HG02981 (cell line): ENCODE data around the gene KBTBD8.

Experiments
- ATAC-seq: cut with Tn5 transposase; IDR thresholded peaks from one replicate; pipeline ENCODE4 v1.9.1; 2021; ENCODE audit warnings: mild to moderate bottlenecking, moderate library complexity; ENCODE audit not compliant: unreplicated experiment

The KBTBD8 gene

DNA sequence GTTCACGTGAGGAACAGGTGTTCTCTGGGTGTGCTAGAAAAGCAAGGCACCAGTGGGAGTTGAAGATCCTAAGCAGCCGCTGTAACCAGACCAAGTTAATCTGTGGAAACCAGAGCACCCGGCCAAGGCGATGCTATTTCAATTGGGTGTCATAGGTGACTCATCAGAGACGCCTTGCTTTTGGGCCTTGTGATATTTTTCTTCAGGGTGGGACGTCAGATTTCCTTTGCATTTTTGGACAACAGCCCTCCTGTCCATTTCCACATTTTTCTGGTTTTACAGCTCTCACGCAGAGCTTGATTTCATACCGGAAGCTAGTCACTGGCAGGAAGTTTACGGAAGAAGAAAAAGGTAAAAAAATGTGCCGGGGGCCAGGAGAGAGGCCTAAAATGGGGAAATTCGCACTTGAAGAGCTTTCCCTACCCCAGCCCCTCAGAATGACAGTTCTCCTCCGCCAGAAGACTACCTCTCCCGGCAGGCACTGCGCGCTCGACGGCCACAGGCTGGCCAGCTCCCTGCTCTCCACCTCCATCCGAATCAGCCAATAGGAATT lies 471 bp upstream of the KBTBD8 start:
- no peak for ATAC-seq

DNA sequence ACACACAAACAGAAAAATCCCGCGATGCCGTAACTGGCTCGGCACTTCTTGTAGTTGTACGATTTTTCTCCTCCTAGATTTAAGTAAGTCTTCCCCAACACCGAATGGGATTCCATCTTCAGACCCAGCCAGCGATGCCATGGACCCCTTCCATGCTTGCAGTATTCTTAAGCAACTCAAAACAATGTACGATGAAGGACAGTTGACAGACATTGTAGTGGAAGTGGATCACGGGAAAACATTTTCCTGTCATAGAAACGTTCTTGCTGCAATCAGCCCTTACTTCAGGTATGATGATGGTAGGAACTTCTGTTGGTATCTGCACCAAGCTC lies 763 bp downstream of the KBTBD8 start:
- no peak for ATAC-seq

- peak; percentile 45 for ATAC-seq
These were observed 1.9 kb downstream of the KBTBD8 start for GRCh38 chr3:67000009-67000408.

DNA sequence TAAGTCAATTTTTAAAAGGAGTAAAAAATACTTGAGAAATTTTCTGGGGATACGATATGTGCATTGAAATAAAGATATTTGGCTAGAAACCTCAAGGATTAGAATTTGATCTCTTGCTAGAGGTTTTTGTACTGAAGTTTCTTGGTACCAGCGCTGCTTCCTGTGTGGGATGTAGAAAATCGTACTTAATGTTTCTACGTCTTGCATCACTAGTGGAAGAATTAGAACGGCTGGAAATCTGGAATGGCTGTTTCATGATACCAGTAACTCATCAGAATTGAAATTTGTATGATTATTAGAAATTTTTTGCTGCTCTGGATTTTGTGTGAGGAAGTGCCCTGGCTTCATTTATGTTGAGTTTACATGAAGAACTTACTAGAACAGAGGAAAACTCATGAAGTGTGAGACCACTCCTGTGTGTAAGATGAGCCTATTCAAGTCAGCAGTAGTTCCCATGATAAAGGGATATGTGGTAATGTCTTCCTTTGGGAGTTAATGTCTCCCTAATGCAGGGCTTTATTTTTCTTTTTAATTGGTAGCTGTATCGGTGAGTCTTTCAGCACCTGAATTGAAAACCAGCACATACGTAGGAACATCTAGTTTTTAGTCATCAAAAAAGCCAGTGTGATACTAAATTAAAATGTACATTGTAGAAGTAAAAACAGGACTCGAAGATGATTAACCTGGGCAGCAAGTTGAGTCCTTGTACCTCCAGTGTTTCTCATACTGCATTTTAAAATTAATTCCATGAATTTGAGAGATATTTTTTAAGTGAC lies 3.2 kb downstream of the KBTBD8 start:
- no peak for ATAC-seq

GRCh38 chr3:67005974-67006373 lies 7.9 kb downstream of the KBTBD8 start:
- ATAC-seq: no peak

GRCh38 chr3:67006460-67006859 lies 8.4 kb downstream of the KBTBD8 start:
- ATAC-seq: no peak

DNA sequence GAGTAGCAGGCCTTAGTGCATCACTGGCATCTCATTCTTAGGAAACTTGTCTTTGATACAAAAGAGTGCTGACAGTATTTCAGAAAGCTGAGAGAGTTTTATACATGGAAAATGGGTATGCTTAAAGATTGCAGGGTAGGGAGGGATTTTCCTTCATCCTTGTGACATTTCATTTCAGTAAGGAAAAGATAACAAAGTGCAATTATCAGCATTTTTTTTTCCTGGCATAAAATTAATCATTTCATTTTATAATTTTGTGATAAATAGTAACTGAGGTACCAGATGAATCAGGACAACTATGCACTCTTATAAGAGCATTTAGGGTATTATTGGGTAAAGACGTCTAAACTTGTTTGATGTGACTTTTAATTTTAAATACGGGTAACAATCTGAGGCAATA lies 10.3 kb downstream of the KBTBD8 start:
- ATAC-seq: no peak

DNA sequence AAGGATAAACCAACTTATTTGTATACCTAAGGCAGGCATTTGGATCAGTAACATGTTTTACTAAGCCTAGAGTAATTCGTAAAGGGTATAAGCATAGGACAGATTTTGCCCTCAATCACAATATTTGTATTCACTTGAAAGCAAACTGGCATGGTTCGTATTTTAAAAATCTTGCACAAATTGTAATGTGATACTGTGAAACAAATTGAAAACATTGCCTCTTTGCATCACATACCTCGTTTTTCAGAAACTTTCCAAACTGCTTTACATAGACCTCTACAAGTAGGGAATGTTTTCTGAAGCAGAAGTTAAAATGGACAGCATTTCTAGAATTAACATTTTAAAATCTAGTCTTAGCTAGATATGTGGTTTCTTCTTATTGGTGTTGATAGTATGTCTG lies 11.6 kb downstream of the KBTBD8 start:
- ATAC-seq: no peak

GRCh38 chr3:67011414-67012131 lies 13.5 kb downstream of the KBTBD8 start:
- no peak for ATAC-seq

DNA sequence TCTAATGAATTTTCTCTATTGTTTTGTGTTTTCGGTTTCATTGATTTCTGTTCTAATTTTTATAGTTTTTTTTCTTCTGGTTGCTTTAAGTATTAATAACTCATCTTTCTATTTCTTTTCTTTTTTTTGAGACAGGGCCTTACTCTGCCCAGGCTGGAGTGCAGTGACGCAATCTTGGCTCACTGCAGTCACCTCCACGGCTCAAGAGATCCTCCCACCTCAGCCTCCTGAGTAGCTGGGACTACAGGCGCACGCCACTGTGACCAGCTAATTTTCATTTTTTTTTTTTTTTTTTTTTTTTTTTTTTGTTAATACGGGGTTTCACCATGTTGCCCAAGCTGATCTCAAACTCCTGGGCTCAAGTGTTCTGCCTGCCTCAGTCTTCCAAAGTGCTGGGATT lies 14.5 kb downstream of the KBTBD8 start:
- ATAC-seq: no peak

GRCh38 chr3:67015702-67016484 lies 17.8 kb downstream of the KBTBD8 start:
- no peak for ATAC-seq

GRCh38 chr3:67016522-67017080 lies 18.5 kb downstream of the KBTBD8 start:
- ATAC-seq: peak; percentile 32

- no peak for ATAC-seq
These were observed 19.1 kb downstream of the KBTBD8 start for GRCh38 chr3:67017211-67017610.

GRCh38 chr3:67018105-67018788 lies 20.1 kb downstream of the KBTBD8 start:
- ATAC-seq: peak; percentile 30

DNA sequence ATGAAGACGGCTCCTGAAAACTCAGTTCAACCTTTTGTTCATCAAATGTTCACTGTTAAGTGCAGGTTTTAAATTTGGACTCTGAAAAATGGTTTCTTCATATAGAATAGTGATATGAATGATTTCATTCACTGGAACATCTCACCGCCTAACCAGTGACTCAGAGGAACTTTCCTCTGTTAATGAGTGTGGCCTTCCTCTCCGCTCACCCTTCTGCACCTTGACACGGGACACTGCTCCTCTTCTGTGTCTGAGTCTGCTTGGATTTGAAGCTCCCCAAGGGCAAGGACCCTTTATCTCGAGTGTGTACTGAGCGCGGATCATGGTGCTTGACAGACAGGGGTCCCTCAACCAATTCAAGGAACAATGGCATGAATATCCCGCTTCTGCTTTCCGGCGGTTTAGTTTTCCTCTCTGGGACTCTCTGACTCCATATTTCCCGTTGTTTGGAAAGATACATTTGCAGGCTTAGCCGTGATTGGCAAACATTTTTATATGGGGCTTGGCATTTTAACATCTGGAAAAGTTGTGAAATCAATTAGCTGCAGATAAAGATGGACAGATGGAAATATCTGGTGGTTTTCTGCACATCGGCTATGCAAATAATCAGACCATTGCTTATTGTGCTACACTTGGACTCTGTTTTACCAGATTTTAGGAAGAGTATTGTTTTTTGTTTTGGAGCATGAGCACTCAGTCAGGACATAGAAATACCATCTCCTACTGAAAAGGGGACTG lies 20.9 kb downstream of the KBTBD8 start:
- peak; percentile 73 for ATAC-seq

DNA sequence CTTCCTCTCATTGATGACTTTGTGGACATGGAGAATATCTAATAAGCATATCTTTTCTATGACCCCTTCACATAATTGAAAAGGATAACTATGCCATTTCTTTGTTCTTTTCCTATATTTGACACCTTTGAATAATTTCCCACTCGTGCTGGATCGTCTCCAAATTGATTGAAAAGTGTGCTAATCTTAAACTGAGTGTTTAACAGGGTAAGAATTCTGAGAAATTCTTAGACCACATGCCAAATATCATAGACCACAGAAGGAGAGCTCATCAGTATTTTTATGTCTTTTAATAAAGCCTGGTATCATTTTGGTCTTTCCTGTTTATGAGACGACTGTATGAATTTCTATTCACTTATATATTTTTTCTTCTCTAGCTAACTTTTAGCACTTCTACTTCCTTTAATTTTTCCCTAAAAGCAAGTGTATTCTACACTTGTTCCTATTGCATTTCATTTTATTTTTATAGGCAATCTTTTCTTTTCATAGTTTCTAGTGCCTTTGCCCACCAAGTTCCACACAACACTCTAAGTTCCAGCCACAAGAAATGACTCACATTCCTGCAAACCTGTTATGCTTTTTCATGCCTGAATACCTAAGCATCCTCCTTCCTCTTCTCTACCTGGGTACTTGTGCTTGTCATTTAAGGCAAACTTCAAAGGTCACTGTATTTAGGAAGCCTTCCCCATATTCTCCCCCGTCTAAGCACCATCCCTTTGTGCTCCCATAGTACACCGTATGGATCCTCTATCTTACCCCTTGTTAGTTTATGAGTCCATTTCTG lies 30.1 kb downstream of the KBTBD8 start:
- ATAC-seq: no peak

DNA sequence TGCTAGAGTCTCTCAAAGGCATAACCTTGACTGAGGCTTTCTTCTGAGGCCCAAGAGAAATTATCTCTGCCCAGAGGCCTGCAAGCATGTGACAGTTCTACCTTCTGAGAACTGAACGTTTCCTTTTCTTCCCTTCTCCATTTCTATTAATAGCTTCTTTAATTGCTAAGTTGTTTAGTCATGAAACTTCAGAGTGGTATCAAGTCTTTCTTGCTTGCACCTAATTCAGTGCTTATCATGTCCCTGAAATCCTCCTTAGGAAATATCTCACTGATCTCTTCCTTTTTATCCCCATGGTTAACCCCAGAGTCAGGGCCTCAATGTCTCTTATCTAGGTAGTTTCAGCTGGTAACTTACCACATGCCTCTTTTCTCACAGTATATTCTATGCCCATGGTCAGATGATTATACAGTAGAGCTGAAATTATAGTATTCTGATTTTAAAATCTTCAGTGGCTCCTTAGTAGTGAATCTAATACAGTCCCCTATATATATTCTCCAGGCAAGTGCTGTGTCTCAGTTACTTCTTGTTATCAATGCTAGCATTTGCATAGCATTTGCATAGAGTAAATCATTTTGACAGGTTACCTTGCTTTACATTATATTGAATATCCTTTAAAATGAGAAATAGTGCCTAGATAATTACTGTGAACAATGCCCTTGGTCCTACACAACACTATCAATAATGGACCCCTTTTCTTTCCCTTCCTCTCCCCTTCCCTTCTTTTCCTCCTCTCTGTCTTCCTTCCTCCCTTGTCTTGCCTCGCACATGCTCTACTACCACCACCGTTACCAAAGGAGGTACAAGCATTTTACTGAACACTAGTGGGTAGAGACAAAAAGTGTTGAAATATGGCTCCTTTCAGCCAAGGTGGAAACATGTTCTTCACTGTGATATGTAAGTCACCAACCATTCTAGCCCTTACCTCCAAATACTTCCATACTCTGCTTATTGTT lies 33.0 kb downstream of the KBTBD8 start:
- peak; percentile 78 for ATAC-seq

DNA sequence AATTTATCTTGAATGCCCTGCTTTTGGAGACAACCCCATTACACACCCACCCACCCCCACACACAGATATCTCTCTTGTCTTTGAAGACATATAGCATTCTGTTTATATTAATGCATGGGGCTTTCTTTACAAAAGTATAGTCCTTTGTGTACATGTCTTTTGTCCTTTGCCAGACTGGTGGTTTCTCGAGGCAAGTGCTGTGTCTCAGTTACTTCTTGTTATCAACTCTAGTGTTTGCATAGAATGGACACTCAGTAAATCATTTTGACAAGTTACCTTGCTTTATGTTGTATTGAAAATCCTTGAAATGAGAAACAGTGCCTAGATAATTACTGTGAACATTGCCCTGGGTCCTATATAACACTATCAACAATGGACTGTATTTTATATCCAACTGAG lies 33.9 kb downstream of the KBTBD8 start:
- ATAC-seq: no peak
